GM21619 (cell line): ENCODE measurements around the gene P2RX3.

Experiments
- ATAC-seq: cut with Tn5 transposase; IDR thresholded peaks from one replicate; pipeline ENCODE4 v1.9.1; 2021; ENCODE audit not compliant: unreplicated experiment

Gene P2RX3

GRCh38 chr11:57368845-57369232, 30.7 kb downstream of the P2RX3 start:
- no peak for ATAC-seq

DNA sequence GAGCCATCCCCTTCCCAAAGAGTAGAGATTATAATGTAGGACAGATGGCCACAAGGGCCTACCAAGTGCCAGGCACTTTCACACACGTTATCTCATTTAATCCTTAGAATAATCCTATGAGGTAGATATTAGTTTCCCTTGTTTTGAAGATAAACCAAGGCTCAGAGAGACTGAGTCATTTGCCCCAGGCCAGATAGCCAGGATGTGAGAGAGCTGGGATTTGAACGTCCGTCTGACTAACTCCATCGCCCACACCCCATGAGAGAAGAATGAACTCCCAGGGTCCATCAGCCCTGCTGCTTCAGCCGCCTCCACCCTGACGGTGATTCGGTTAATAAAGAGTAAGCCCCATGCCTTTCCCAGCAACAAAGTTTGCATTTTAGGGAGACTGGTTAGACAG, 32.1 kb downstream of the P2RX3 start:
- no peak for ATAC-seq

DNA sequence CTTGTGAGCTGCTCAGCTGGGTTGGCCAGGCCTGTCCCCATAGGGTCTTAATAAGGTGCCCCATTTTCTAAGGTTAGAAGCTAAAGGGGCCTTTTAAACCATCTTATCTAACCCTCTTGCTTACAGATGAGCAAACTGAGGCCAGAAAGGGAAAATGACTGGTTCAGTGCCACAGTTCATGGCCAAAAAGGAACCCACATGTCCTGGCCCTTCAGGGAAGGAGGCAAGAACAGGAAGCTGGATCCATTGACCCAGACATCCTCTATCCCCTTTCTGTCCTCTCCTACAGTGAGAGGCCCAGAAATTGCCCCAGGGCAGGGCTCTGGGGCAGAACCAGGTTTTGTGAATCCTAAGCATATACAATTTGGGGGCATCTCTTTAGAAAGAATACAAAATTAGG, 32.8 kb downstream of the P2RX3 start:
- ATAC-seq, result no peak

- no peak for ATAC-seq
Measured at GRCh38 chr11:57373146-57373545, 35.0 kb downstream of the P2RX3 start.

GRCh38 chr11:57374966-57375365, 36.8 kb downstream of the P2RX3 start:
- no peak for ATAC-seq

GRCh38 chr11:57375490-57375889, 37.3 kb downstream of the P2RX3 start:
- no peak for ATAC-seq

DNA sequence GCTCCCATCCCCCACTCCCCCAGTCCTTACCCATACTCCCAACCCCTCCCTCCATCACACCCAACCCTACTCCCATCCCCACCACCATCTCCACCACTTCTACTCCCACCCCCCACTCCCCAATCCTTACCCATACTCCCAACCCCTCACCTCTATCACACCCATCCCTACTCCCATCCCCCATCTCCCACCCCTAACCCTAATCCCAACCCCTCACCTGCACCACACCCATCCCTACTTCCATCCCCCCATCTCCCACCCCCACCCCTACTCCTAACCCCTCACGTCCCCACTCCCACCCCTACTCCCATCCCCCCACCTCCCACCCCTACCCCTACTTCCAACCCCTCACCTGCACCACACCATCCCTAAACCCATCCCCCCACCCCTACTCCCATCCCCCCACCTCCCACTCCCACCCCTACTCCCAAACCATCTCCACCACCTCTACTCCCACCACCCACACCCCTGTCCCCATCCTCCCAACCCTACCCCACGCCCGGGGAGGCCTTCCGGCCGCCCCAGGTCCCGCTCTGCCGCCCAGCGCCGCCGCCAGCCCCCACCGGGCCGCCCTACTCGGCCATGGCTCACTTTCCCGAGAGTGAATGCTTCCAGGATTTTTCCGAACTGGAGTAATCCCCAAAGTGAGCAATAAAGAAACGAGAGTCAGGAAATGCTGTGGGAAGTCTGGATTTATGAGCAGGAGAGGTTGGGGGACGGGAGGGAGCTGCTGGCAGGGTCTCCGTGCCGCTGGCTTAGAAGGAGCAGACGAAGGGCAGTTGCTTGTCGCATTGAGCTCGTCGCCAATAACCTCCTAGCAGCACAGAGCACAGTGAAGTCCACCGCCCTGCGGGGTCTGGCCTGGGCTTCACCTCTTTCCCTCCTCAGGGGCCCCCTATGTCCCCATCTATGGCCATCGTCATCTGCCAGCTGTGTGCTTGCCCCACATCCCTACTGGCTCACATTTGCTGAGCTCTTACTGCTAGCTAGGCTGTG, 38.2 kb downstream of the P2RX3 start:
- no peak for ATAC-seq

- no peak for ATAC-seq
Measured at GRCh38 chr11:57377107-57377506, 39.0 kb downstream of the P2RX3 start.

DNA sequence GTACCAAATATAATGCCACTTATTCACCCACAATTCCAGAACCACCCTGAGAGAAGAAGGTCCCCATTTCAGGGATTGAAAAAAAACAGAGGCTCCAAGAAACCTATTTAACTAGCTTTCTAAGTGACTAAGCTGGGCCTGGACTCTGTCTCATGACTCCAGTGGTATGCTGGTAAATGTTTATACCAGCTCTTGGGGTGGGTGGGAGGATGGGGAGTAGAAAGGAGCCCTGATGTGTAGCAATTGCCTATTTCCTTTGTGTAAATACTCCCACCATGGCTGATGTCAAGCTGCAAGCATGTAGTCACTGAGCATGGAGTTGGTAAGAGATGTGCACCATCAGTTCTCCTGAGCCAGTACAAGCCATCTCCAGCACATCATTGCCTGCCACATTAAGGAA, 40.0 kb downstream of the P2RX3 start:
- no peak for ATAC-seq

DNA sequence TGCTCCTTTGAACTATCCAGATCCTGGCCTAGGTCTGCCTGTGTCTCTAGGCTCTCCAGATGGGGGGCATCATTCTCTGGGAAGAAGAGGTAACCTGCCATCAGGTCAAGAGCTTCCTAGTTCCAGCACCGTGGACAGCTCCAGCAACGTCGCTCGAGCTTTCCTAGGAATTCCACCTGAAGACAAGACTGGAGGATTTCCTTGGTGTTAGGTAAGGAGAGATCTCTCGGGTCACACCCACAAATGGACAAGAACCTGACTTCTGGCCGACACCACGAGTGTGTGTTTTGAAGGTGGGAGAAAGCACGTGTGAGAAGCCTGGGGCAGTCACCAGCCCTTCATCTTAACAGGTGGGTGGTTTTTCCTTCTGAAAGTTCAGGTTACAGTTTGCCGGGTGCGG, 41.6 kb downstream of the P2RX3 start:
- no peak for ATAC-seq

- no peak for ATAC-seq
Measured at GRCh38 chr11:57380975-57381374, 42.8 kb downstream of the P2RX3 start, which contains the start of gene PRG3. Gene PRG3 (minus strand): TSS chr11:57381150. CDS start chr11:57380708, 442 bp downstream.

GRCh38 chr11:57386178-57386940, 48.2 kb downstream of the P2RX3 start:
- no peak for ATAC-seq

DNA sequence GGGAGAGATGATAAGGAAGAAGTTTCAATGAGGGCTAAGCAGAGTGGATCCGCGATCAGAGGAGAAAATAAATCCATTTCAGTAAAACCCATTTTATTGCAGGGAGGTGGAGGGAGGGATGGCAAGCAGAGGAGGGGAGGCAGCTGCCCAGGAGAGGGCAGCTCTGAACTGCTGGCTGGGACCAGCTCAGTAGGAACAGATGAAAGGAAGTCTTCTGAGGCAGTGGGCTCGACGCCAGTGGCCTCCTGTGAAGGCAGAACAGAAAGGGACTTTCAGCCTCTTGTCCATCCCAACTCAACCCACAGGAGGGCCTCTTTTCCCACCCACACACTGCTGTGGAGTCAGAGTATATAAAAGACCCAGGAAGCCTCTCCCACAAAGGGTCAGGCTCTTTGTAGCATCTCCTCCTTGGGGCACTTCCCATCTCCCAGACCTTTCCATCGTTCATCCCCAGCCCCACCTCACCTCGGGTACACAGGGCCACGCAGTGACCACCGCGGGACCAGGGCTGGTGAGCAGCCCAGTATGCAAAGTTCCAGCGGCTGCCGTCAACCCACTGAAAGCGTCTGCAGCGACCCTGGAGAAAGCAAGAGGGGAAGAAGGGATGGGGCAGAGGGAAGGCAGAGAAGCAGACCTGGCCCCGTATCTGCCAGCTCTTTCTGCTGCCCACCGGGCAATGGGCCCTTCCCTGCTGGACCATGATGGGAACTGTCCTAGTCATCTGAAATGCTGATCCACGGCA, 49.3 kb downstream of the P2RX3 start:
- no peak for ATAC-seq

DNA sequence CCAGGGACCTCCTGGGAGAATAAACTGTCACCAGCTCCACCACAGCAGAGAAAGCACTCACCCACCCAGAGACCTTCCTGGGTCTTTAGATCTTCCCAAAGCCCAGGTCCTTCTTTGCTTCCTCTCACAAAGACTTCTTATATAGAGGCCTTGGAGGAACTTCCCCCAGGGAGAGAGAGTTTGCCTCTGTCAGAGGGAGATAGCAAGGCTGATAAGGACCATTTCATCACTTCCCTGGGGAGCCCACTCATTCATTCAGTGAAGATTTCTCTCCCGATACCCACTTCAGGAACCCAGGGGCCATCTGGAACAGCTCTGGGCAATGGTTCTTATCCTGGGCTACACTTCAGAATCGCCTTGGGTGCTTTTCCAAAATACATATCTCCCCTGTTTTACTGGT, 52.4 kb downstream of the P2RX3 start, which contains the start of gene PRG2:
TSS of gene PRG2 (minus strand) at position 116 of the 400 bp plus-strand sequence. CDS start 706 bp downstream, outside the sequence.
- ATAC-seq, result no peak

GRCh38 chr11:57391111-57391510, 53.0 kb downstream of the P2RX3 start:
- ATAC-seq, result no peak

DNA sequence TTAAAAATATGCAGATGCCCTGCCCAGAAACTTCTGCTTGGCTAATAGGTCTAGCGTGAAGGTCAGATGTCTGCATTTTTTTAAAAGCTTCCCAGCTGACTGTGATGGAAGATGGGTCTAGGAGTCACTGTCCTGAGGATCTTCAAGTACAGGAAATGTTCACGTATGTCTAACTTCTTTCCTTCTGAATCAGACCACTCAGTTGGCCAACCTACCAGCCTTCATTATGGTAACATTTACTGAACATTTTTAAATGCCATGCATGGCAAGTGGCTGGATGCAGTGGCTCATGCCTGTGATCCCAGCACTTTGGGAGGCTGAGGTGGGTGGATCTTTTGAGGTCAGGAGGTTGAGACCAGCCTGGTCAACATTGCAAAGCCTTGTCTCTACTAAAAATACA, 53.4 kb downstream of the P2RX3 start:
- no peak for ATAC-seq

- ATAC-seq, result no peak
Measured at GRCh38 chr11:57392066-57392762, 54.1 kb downstream of the P2RX3 start.

GRCh38 chr11:57392763-57393105, 54.6 kb downstream of the P2RX3 start:
- no peak for ATAC-seq

DNA sequence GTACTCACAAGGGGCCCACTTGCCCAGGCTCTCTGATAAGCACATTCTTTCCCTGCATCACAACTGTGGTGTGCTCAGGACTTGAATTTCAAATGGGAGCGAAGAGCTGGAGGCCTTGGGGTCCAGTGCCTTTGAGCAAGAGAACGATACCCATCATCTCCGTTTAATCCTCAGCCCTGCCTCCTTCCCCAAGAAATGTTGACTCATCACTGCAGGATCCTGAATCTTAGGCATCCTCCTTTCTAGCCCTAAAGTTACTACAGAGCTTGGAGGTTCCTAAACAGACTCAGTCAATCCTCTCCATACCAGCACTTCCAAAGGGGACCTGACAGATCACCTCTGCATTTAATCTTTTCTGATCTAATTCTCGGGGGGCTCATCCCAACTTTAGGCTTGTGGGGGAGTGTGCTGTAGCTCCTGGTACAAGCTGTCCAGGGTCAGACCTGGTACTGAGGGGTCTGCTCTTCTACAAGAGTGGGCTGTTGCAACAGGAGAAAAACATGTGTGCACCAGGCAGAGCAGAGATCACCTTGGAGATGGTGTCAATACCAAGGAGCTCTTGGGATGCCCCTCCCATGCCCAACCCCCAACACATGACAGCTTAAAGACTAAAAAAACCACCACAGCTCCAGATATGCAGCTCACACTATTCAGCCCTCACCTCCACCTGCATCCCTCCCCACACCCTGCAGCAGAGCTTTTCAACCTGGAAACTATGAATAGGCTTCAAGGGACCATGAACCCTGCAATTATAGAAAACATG, 56.2 kb downstream of the P2RX3 start:
- no peak for ATAC-seq
